Loucy (cell line): ENCODE measurements around the gene CSRP1.

Experiments used
- H2AFZ ChIP-seq: fragments of 200-600 bp; sonication (generic); 2 replicates; pipeline ENCODE4 v1.6.0; 2016; ENCODE audit warnings: antibody characterized with exemption, mild to moderate bottlenecking, low read length, moderate library complexity
- H3F3A ChIP-seq: fragments of 200-600 bp; 2 replicates; pipeline ENCODE4 v1.6.0; 2016; ENCODE audit warnings: antibody characterized with exemption, low read depth, mild to moderate bottlenecking
- H3K27me3 ChIP-seq: fragments of 200-600 bp; sonication (generic); 2 replicates; pipeline ENCODE4 v1.6.1; 2014; ENCODE audit warnings: low read length, mild to moderate bottlenecking; ENCODE audit not compliant: insufficient read depth, poor library complexity, severe bottlenecking
- H3K36me3 ChIP-seq: fragments of 200-600 bp; sonication (generic); 2 replicates; pipeline ENCODE4 v1.6.1; 2016; ENCODE audit warnings: low read length; ENCODE audit not compliant: insufficient read depth
- H3K4me1 ChIP-seq: fragments of 200-600 bp; sonication (generic); 2 replicates; pipeline ENCODE4 v1.5.1; 2014; ENCODE audit warnings: low read length, mild to moderate bottlenecking; ENCODE audit not compliant: insufficient read depth, poor library complexity, severe bottlenecking
- H3K4me2 ChIP-seq: fragments of 200-600 bp; sonication (generic); 2 replicates; pipeline ENCODE4 v1.6.0; 2014; ENCODE audit warnings: antibody characterized with exemption, low read length, low read depth, mild to moderate bottlenecking; ENCODE audit not compliant: poor library complexity, severe bottlenecking
- H3K4me3 ChIP-seq: fragments of 200-600 bp; sonication (generic); 2 replicates; pipeline ENCODE4 v1.5.1; 2014; ENCODE audit warnings: low read length, mild to moderate bottlenecking, mixed read lengths; ENCODE audit not compliant: poor library complexity, severe bottlenecking
- H3K79me2 ChIP-seq: fragments of 200-600 bp; sonication (generic); 2 replicates; pipeline ENCODE4 v1.6.1; 2014; ENCODE audit warnings: low read length; ENCODE audit not compliant: insufficient read depth
- H3K9ac ChIP-seq: fragments of 200-600 bp; sonication (generic); 2 replicates; pipeline ENCODE4 v1.6.0; 2014; ENCODE audit warnings: mild to moderate bottlenecking, low read depth, low read length, moderate library complexity; ENCODE audit not compliant: poor library complexity, severe bottlenecking
- H3K9me2 ChIP-seq: fragments of 200-600 bp; sonication (generic); replicated peaks from 2 replicates; pipeline ENCODE4 v1.6.1; 2016; ENCODE audit warnings: low read depth, low read length, mixed read lengths
- H3K9me3 ChIP-seq: fragments of 200-600 bp; sonication (generic); 2 replicates; pipeline ENCODE4 v1.6.1; 2014; ENCODE audit warnings: mild to moderate bottlenecking, antibody characterized with exemption, low read length, low read depth; ENCODE audit not compliant: insufficient read depth
- H4K20me1 ChIP-seq: fragments of 200-600 bp; sonication (generic); 2 replicates; pipeline ENCODE4 v1.6.0; 2014; ENCODE audit warnings: antibody characterized with exemption, low read length, mild to moderate bottlenecking; ENCODE audit not compliant: insufficient read depth, poor library complexity, severe bottlenecking
- CTCF ChIP-seq: fragments of 200-600 bp; sonication (generic); conservative IDR thresholded peaks from 2 replicates; pipeline ENCODE4 v1.5.1; 2014; ENCODE audit warnings: mild to moderate bottlenecking, antibody characterized with exemption, low read length
- EZH2phosphoT487 ChIP-seq: fragments of 200-600 bp; IDR thresholded peaks from 2 replicates; pipeline ENCODE4 v1.6.1; 2018; ENCODE audit warnings: antibody characterized with exemption, mild to moderate bottlenecking, moderate library complexity, borderline replicate concordance

CSRP1 gene

GRCh38 chr1:201471772-201472171 is 35.2 kb downstream of the CSRP1 start:
- H3K9me3 ChIP-seq, result no peaks in the 10 kb centered on the region
- H3K36me3 ChIP-seq, result no peaks in the 10 kb centered on the region
- H3K4me1 ChIP-seq, result no peaks in the 10 kb centered on the region
- no peaks in the 10 kb centered on the region for H3F3A ChIP-seq
- no peaks in the 10 kb centered on the region for H3K9me2 ChIP-seq
- no peak overlapping the region for H2AFZ ChIP-seq
- no peak for TF ChIP-seq CTCF
- no peak for TF ChIP-seq EZH2phosphoT487
- peaks cover 20% of the 10 kb centered on the region for H3K27me3 ChIP-seq
- H3K4me2 ChIP-seq, result no peak overlapping the region
- H3K9ac ChIP-seq, result no peak overlapping the region
- H3K4me3 ChIP-seq, result no peak overlapping the region
- H3K79me2 ChIP-seq, result no peaks in the 10 kb centered on the region
- H4K20me1 ChIP-seq, result no peaks in the 10 kb centered on the region

GRCh38 chr1:201470581-201470980 is 36.3 kb downstream of the CSRP1 start:
- TF ChIP-seq CTCF (no peak), EZH2phosphoT487 (no peak)
- Histone ChIP-seq H3K9me2 (no peaks in the 10 kb centered on the region), H3K4me1 (no peaks in the 10 kb centered on the region), H4K20me1 (no peaks in the 10 kb centered on the region), H2AFZ (no peak overlapping the region), H3K9ac (no peak overlapping the region), H3F3A (no peaks in the 10 kb centered on the region), H3K27me3 (peaks cover 20% of the 10 kb centered on the region), H3K4me2 (no peak overlapping the region), H3K9me3 (no peaks in the 10 kb centered on the region), H3K79me2 (no peaks in the 10 kb centered on the region), H3K36me3 (no peaks in the 10 kb centered on the region), H3K4me3 (no peak overlapping the region)

- Histone ChIP-seq H3K9ac (peak overlapping the region; percentile 62), H3K9me3 (no peaks in the 10 kb centered on the region), H3K36me3 (no peaks in the 10 kb centered on the region), H3K4me1 (no peaks in the 10 kb centered on the region), H2AFZ (peak overlapping the region; percentile 66; the same call in 1 of the 2 replicates), H3F3A (no peaks in the 10 kb centered on the region), H3K4me2 (peak overlapping the region; percentile 73), H3K27me3 (peaks cover 20% of the 10 kb centered on the region), H3K79me2 (no peaks in the 10 kb centered on the region), H4K20me1 (no peaks in the 10 kb centered on the region), H3K4me3 (peak overlapping the region; percentile 68), H3K9me2 (no peaks in the 10 kb centered on the region)
- no peak for TF ChIP-seq CTCF
- no peak for TF ChIP-seq EZH2phosphoT487
These were observed 37.3 kb downstream of the CSRP1 start for GRCh38 chr1:201469645-201470074.
